Caco-2 (cell line): ENCODE measurements around the gene NOS3. TPM values are rescaled to one million over a fixed set of nuclear protein-coding genes. Genes with fewer than 3 reads are reported as not detected.

Experiments used
- BruUV-seq: library from RNA; stranded (reverse); fragments of 400-500 nt; replicated peaks from 2 replicates; lab custom pipeline; 2021; lab: Mats Ljungman, UMichigan
- CTCF ChIA-PET: fragments of 300-600 bp; sonication (Branson Sonifier 250); formaldehyde crosslinking; loops from one replicate; lab custom pipeline; 2022; ENCODE audit warnings: antibody characterized with exemption; lab: Charles Lee
- POLR2A ChIA-PET: fragments of 300-600 bp; sonication (Branson Sonifier 250); formaldehyde crosslinking; loops from one replicate; lab custom pipeline; 2022; ENCODE audit warnings: antibody characterized with exemption; lab: Charles Lee
- DNase-seq, 2 experiments: peaks; one replicate each; pipeline versions ENCODE4 v3.0.0 to v3.0.0-alpha.2; 2020 to 2022
- H3K27me3 ChIP-seq: replicated peaks from 2 replicates; pipeline ENCODE4 v1.6.0; 2011; ENCODE audit warnings: low read length; ENCODE audit not compliant: control insufficient read depth, insufficient read depth
- H3K36me3 ChIP-seq: 2 replicates; pipeline ENCODE4 v1.5.1; 2011; ENCODE audit warnings: low read length; ENCODE audit not compliant: control insufficient read depth, insufficient read depth
- H3K4me1 ChIP-seq: fragments of 250-450 bp; sonication (Bioruptor Pico); 2 replicates; pipeline ENCODE4 v1.5.1; 2020; ENCODE audit warnings: mild to moderate bottlenecking
- H3K4me3 ChIP-seq: 2 replicates; pipeline ENCODE4 v1.5.1; 2011; ENCODE audit warnings: low read depth, mild to moderate bottlenecking, control low read depth, low read length
- H3K9me3 ChIP-seq: fragments of 250-450 bp; sonication (Bioruptor Pico); 2 replicates; pipeline ENCODE4 v1.5.1; 2020; ENCODE audit warnings: mild to moderate bottlenecking, moderate library complexity
- H3K27ac Mint-ChIP-seq: one replicate; pipeline ENCODE4 v1.8.0; 2022; ENCODE audit warnings: mixed read lengths; ENCODE audit not compliant: unreplicated experiment
- H3K27me3 Mint-ChIP-seq: one replicate; pipeline ENCODE4 v1.8.0; 2022; ENCODE audit warnings: mixed read lengths; ENCODE audit not compliant: insufficient read depth, unreplicated experiment
- H3K36me3 Mint-ChIP-seq: one replicate; pipeline ENCODE4 v1.8.0; 2022; ENCODE audit warnings: mild to moderate bottlenecking, mixed read lengths; ENCODE audit not compliant: insufficient read depth, unreplicated experiment
- H3K4me1 Mint-ChIP-seq: one replicate; pipeline ENCODE4 v1.8.0; 2022; ENCODE audit warnings: low read depth, mixed read lengths; ENCODE audit not compliant: unreplicated experiment
- H3K4me3 Mint-ChIP-seq: one replicate; pipeline ENCODE4 v1.8.0; 2022; ENCODE audit warnings: mild to moderate bottlenecking, moderate library complexity, mixed read lengths; ENCODE audit not compliant: unreplicated experiment
- H3K9me3 Mint-ChIP-seq: one replicate; pipeline ENCODE4 v1.8.0; 2022; ENCODE audit warnings: mixed read lengths; ENCODE audit not compliant: unreplicated experiment
- intact Hi-C: fragments of 100-400 bp; cut with micrococcal nuclease; formaldehyde crosslinking; loops from one replicate; pipeline ENCODE4 v1.10.0; 2022; ENCODE audit not compliant: unreplicated experiment
- total RNA-seq: library from RNA; stranded (reverse); gene quantifications from 2 replicates; pipeline ENCODE4 v1.2.3, GENCODE V29; 2022
- TF ChIP-seq, protein P1 (sequence below), 2 experiments: fragments of 200-600 bp in 1 of 2; IDR thresholded peaks; 1 replicate in 1 of 2; 2 replicates in 1 of 2; pipeline versions ENCODE4 v1.5.1 to v1.8.0; 2011 to 2022; ENCODE audit warnings: antibody characterized with exemption in 1 of 2, control low read depth in 1 of 2, inconsistent platforms in 1 of 2, low read depth in 1 of 2, low read length in 1 of 2, mild to moderate bottlenecking in 1 of 2, moderate library complexity in 1 of 2; ENCODE audit not compliant: insufficient read depth in 1 of 2, severe bottlenecking in 1 of 2, unreplicated experiment in 1 of 2

Gene NOS3
- total RNA-seq, 1 experiment from 2014 or later = 1.1 TPM

DNA sequence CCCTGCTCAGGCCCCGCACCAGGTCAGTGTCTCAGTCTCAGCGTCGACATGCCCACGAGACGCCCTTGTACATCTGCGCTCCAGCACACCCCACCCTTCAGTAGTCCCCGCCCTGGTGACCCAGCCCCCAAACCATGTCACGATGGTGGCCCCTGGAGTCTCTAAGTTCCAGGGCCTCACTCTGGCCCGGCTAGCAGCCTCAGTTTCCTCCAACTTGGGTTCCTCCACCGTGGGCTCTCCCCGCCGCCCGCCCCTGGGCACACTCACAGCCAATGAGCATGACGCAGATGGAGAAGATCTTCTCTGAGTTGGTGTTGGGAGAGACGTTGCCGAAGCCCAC is 39.7 kb upstream of the NOS3 start:
- Histone ChIP-seq H3K4me1 (no peaks in the 10 kb centered on the region), H3K36me3 (no peaks in the 10 kb centered on the region), H3K27me3 (no peaks in the 10 kb centered on the region), H3K9me3 (no peaks in the 10 kb centered on the region), H3K4me3 (no peak overlapping the region)
- no peak overlapping the region for H3K4me3 Mint-ChIP-seq
- no peak for DNase-seq
- POLR2A ChIA-PET = no interaction called here
- TF ChIP-seq, protein P1, sequence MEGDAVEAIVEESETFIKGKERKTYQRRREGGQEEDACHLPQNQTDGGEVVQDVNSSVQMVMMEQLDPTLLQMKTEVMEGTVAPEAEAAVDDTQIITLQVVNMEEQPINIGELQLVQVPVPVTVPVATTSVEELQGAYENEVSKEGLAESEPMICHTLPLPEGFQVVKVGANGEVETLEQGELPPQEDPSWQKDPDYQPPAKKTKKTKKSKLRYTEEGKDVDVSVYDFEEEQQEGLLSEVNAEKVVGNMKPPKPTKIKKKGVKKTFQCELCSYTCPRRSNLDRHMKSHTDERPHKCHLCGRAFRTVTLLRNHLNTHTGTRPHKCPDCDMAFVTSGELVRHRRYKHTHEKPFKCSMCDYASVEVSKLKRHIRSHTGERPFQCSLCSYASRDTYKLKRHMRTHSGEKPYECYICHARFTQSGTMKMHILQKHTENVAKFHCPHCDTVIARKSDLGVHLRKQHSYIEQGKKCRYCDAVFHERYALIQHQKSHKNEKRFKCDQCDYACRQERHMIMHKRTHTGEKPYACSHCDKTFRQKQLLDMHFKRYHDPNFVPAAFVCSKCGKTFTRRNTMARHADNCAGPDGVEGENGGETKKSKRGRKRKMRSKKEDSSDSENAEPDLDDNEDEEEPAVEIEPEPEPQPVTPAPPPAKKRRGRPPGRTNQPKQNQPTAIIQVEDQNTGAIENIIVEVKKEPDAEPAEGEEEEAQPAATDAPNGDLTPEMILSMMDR (IDR thresholded peaks at IDR 0.05; ENCODE audit: insufficient read depth in 1 of 2, low read depth in 1 of 2, low read length in 1 of 2, severe bottlenecking in 1 of 2, unreplicated experiment in 1 of 2) = no peak
- H3K4me1 Mint-ChIP-seq = no peaks in the 10 kb centered on the region
- intact Hi-C loops = no loop called here
- no peaks in the 10 kb centered on the region for H3K9me3 Mint-ChIP-seq
- peaks cover 8% of the 10 kb centered on the region for H3K27me3 Mint-ChIP-seq
- no peaks in the 10 kb centered on the region for H3K36me3 Mint-ChIP-seq
- CTCF ChIA-PET = interaction anchor here (0.6 kb wide), 1 partner anchor 12 kb away, joined by 4 read pairs; no protein-coding TSS in a partner anchor
- BruUV-seq = no TSS peak
- H3K27ac Mint-ChIP-seq = no peak overlapping the region

DNA sequence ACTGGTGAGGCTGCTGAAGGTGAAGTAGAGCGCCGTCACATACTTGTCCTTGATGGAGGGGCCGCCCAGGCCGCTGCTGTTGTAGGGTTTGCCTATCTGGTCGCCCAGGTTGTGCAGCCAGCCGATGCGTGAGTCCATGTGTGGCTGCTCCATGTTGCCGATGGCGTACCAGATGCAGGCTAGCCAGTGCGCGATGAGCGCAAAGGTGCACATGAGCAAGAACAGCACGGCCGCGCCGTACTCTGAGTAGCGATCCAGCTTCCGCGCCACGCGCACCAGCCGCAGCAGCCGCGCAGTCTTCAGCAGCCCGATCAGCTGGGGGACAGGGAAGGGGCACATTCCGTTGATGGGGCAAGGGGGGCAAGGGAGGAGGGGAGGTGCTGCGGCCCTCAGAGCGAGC is 39.3 kb upstream of the NOS3 start:
- no peaks in the 10 kb centered on the region for H3K9me3 Mint-ChIP-seq
- intact Hi-C loops = no loop called here
- ChIA-PET CTCF (interaction anchor here (0.6 kb wide), 1 partner anchor 13 kb away, joined by 4 read pairs; no protein-coding TSS in a partner anchor), POLR2A (no interaction called here)
- no peak for DNase-seq
- TF ChIP-seq, protein P1 (IDR thresholded peaks at IDR 0.05; ENCODE audit: insufficient read depth in 1 of 2, low read depth in 1 of 2, low read length in 1 of 2, severe bottlenecking in 1 of 2, unreplicated experiment in 1 of 2) = no peak
- BruUV-seq = no TSS peak
- Histone ChIP-seq H3K4me3 (no peak overlapping the region), H3K9me3 (no peaks in the 10 kb centered on the region), H3K4me1 (no peaks in the 10 kb centered on the region), H3K36me3 (no peaks in the 10 kb centered on the region), H3K27me3 (no peaks in the 10 kb centered on the region)
- H3K27ac Mint-ChIP-seq = no peak overlapping the region
- H3K36me3 Mint-ChIP-seq = no peaks in the 10 kb centered on the region
- H3K4me3 Mint-ChIP-seq = no peak overlapping the region
- no peaks in the 10 kb centered on the region for H3K4me1 Mint-ChIP-seq
- H3K27me3 Mint-ChIP-seq = peaks cover 8% of the 10 kb centered on the region

DNA sequence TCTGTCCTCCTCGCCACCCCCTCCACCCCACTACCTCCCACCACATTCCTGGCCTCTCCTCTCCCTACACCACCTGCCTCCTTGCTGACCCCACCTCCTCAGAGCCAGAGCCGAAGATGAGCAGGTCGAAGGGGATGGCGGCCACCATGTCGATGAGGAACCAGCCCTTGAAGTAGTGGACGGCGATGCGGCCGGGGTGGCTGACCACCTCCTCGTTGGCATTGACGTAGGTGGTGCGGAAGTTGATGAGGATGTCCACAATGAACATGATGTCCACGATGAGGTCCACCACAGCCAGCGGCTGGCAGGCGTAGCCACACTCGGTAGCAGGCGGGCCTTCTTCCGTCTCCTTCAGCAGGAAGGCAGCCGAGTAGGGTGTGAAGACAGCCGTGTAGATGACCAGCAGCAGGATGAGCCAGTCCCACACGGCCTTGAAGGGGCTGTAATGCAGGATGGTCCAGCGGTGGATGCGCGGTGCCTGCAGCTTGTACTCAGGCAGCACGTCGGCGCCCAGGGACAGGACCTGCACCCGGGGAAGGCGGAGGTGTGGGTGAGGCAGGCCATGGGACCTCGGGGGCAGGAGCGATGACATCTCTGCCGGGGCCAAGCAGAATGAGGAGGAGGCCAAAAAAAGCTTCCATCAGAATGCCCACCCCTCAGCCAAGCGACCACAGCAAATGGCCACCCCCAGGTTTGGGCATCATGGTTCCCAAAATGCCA is 38.3 kb upstream of the NOS3 start:
- no peak overlapping the region for H3K4me3 Mint-ChIP-seq
- ChIA-PET POLR2A (no interaction called here), CTCF (no interaction called here)
- intact Hi-C loops = no loop called here
- no peaks in the 10 kb centered on the region for H3K36me3 ChIP-seq
- no peaks in the 10 kb centered on the region for H3K4me1 ChIP-seq
- peaks cover 10% of the 10 kb centered on the region for H3K27me3 Mint-ChIP-seq
- H3K4me3 ChIP-seq = no peak overlapping the region
- TF ChIP-seq, protein P1 (IDR thresholded peaks at IDR 0.05; ENCODE audit: insufficient read depth in 1 of 2, low read depth in 1 of 2, low read length in 1 of 2, severe bottlenecking in 1 of 2, unreplicated experiment in 1 of 2) = no peak
- no TSS peak for BruUV-seq
- H3K36me3 Mint-ChIP-seq = no peaks in the 10 kb centered on the region
- no peaks in the 10 kb centered on the region for H3K27me3 ChIP-seq
- no peaks in the 10 kb centered on the region for H3K9me3 Mint-ChIP-seq
- H3K4me1 Mint-ChIP-seq = no peaks in the 10 kb centered on the region
- H3K9me3 ChIP-seq = no peaks in the 10 kb centered on the region
- DNase-seq = no peak
- H3K27ac Mint-ChIP-seq = no peak overlapping the region
